Activated naive CD4-positive, alpha-beta T cell (primary cell): ENCODE results near the gene AARSD1.
"Not testable (repeated sequence)": the region's sequence is repeated elsewhere in the genome, so short reads cannot be mapped to it uniquely, and the experiment has no call there.

Experiments
- DNase-seq, 4 experiments: peaks; one replicate each; lab custom pipeline; 2025; lab: John Stamatoyannopoulos, UW

Gene AARSD1

DNA sequence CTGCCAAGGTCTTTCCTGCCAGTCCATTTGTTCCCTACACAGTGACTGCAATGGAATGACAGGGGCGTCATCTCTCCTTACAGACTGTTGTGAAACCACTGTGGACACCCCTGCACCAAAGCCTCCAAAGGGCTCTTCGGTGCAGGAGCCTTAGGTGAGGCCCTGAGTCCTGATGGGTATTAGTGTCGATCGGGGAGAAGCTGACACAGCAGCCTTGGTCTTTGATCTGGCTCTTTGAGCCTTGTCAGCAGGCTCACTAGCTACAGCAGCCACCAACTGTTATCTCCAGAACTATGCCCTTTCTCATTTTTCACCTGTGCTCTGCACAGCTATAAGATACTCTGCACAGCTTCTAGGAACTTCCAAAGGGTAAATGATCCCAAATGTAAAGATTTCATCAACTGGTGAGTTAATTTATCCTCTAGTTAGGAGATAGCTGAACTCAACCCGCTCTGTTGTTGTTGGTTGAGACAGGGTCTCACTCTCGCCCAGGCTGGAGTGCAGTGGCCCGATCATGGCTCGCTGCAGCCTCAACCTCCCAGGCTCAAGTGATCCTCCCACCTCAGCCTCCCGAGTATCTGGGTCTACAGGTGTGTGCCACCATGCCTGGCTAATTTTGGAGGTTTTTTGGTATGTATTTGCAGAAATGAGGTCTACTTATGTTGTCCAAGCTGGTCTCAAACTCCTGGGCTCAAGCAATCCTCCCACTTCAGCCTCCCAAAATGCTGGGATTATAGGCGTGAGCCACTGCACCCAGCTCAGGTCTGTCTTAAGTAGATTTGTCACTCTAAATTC lies 44.0 kb downstream of the AARSD1 start:
- no peak for DNase-seq

DNA sequence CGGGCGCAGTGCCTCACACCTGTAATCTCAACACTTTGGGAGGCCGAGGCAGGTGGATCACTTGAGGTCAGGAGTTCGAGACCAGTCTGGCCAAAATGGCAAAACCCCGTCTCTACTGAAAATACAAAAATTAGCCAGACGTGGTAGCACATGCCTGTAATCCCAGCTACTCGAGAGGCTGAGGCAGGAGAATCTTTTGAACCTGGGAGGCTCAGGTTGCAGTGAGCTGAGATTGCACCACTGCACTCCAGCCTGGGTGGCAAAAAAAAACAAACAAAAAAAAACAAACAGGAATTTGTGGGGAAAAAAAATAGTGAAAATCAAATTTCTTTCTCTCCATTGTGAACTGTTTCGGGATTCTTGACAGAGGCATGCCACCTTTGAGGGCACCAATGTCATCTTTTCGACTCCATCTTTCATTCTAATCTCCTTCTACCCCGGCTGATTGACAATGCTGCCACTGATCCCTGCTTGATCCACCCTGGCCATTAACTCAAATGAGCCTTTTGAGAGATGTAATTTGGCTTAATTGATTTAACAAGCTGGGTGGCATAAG lies 44.7 kb downstream of the AARSD1 start:
- not testable (repeated sequence) for DNase-seq

DNA sequence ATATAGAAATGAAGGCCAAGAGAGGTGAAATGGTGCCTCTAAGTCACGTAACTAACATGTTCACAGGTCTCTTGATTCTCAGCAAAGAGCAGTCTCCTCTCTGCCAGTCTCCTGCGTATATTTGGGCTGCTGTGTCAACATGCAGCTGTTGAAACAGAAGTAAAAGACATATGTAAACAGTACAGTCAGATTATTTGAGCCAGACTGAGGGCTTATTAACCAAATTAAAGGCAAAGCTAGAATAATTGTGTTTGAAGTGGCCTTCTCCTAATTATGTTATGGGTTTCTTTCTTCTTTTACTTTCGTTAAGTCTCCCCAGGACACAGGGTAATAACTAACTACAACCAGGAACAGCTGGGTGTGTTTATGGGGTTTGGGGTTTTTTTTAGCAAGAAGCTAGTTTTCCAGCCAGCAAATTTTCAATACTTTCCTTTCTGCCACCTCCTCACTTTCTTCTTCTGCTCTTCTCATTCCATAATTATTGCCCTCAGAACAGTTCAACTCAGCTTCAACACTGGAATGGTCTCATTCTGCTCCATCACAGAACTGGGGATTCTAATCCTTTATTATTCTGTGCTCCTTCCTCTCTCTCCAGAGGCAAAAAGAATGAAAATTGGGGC lies 45.2 kb downstream of the AARSD1 start:
- no peak for DNase-seq

- no peak for DNase-seq
These were observed 47.0 kb downstream of the AARSD1 start for GRCh38 chr17:42917236-42917603.

DNA sequence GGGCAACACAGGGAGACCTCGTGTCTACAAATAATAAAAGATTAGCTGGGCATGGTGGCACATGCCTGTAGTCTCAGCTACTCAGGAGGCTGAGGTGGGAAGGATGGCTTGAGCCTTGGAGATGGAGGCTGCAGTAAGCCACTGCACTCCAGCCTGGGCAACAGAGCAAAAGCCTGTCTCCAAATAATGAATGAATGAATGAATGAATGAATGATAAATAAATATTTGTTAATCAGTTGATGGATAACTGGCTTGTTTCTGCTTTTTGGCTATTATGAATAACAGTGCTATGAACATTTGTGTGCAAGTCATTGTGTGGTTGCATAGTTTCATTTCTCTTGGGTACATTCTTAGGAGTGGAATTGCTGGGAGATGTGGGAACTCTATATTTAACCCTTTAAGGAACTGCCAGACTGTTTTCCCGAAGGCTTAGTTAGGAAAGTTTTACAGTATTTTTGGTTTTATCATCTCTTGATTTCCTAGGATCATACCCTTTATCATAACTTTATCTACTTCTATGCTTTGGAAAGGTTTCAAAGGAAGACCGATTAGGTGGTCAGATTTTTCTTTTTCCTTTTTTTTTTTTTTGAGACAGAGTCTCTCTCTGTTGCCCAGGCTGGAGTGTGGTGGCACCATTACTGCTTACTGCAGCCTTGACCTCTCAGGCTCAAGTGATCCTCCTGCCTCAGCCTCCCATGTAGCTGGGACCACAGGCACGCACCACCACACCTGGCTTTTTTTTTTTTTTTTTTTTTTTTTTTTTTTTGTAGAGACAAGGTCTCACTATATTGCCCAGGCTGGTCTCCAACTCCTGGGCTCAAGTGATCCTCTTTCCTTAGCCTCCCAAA lies 47.6 kb downstream of the AARSD1 start:
- DNase-seq, result not testable (repeated sequence)

- DNase-seq, result not testable (repeated sequence)
These were observed 49.0 kb downstream of the AARSD1 start for GRCh38 chr17:42915288-42915687.

DNA sequence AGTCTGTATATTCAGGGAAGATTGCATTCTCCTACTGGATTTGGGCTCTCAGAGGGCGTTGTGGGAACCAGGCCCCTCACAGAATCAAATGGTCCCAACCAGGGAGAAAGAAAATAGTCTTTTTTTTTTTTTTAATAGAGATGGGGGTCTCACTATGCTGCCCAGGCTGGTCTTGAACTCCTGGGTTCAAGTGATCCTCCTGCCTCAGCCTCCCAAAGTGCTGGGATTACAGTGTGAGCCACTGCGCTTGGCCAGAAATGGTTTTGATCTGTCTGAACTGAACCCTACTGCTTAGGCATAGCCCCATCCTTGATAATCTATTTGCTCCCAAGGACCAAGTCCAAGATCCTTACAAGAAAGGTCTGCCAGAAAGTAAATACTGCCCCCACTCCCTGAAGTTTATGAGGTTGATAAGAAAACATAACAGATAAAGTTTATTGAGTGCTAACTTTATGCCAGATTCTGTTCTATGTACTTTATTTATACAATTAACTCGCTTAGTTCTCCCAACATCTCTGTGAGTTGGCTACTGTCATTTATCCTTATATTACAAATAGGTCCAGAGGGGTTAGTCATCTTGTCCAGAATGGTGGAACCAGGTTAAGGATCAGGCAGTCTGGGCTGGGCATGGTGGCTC lies 50.2 kb downstream of the AARSD1 start:
- DNase-seq, result no peak

- no peak for DNase-seq
These were observed 50.7 kb downstream of the AARSD1 start for GRCh38 chr17:42913522-42913921.

DNA sequence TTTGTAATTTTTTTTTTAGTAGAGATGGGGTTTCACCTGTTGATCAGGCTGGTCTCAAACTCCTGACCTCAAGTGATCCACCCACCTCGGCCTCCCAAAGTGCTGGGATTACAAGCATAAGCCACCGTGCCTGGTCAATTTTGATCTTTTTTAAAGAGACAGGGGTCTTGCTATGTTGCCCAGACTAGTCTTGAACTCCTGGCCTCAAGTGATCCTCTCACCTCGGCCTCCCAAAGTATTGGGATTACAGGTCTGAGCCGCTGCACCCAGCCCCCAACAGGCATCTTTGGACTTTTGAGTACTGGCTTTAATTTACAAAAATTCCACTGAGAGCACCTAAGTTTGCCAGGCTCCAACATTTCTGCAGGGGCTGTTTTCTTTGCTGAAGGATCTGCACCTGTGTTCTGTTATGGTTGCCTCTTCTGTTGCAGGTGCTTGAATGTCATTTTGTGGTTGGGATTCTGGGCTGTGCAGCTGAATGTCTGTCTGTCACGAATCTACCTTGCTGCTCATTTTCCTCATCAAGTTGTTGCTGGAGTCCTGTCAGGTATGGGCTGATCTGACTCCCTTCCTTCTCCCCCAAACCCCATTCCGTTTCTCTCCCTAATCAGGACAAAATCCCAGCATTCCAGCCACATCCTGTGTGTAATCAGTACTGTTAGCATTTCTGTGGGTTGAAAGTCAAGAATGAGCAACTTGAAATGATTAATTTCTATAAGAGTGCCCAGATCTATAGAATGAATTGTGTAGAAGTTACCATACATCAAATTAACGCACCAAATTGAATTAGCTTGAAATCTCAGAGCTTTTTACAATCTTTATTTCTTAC lies 55.2 kb downstream of the AARSD1 start:
- DNase-seq, result no peak

DNA sequence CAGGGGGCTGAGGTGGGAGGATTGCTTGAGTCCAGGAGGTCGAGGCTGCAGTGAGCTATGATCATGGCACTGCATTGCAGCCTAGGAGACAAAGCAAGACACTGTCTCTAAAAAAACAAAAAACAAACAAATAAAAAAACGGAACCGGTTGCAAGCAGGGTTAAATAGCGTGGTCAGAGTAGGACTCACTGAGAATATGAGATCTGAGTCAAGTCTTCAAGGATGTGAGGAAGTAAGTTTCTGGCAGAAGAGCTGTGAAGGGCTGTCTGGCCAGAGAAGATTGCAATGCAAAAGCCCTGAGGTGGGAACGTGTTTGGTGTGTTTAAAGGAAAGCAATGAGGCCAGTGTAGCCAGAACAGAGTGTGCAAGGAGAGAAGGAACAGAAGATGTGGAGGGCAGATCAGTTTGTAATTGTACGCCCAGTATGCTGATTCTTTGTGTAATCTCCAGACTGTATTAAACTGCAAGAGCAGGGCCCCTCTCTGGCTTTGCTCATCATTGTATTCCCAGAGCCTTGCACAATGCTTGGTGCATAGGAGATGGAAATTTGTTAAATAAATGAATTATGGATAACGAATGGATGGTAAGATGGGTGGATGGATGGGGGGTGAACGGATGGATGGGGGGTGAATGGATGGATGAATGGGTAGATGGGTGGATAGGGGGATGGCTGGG lies 57.3 kb downstream of the AARSD1 start:
- DNase-seq, result no peak

DNA sequence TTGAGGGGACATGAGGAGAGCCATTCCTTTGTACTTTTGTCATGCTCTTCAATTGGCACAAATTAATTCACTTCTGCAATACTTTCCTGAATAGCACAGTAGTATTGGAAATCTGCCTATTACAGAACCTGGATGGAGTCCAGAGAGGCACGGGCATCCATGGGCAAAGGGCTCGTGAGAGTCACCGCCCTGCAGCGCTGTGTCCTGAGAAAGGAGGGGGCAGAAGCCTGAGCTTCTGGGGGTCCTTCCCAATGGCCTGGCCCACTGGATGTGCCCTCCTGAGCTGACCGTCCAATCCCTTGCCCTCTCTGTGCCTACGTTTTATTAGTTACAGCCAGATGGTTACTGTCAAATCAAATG lies 60.2 kb downstream of the AARSD1 start:
- DNase-seq, result no peak

- no peak for DNase-seq
These were observed 62.6 kb downstream of the AARSD1 start for GRCh38 chr17:42901535-42902229.
